Occipital lobe (tissue), 2 donors: ENCODE measurements around the gene LCP2. TPM values are rescaled to one million over a fixed set of nuclear protein-coding genes. Genes with fewer than 3 reads are reported as not detected.

ENCODE experiments used
- DNase-seq: peaks from one replicate; lab custom pipeline; 2025; lab: John Stamatoyannopoulos, UW
- total RNA-seq: library from RNA; depleted of rRNA; stranded (reverse); fragments of >200 nt; gene quantifications from one replicate; pipeline ENCODE4 v1.2.3, GENCODE V29; 2014

LCP2 gene
- total RNA-seq, 1 donor from 2014 or later = 1.4 TPM

DNA sequence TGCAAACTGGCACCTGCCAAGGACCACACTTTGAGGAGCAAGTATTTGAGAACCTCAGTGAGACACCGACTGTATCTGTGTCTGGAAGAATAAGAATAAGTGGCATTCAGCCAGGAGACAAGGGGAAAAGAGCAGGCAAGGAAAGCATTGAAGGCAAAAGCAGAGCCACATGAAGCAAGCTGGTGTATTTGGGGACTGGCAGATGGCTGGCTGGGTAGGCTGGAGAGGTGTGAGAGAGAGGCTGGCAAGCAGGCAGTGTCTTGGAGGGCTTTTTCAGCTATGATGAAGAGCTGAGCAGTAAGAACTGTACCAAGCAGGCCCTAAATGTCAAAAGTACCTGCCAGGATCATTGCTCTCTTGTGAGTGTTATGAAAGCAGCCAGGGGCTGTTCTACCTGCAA, 78.9 kb downstream of the LCP2 start:
- DNase-seq = peak; percentile 51

DNA sequence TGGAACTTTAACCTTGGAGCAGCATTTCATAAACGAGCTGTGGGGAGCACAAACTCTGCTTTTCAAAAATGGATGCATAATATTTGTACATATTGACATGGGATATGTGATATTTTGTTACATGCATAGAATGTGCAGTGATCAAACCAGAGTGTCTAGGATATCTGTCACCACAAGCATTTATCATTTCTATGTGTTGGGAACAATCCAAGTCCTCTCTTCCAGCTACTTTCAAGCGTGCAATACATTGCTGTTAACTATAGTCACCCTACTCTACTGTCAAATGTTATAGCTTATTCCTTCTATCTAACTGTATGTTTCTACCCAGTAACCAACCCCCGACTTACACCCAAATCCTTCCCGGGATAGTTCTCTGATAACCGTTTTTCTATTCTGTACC, 79.7 kb downstream of the LCP2 start:
- no peak for DNase-seq

DNA sequence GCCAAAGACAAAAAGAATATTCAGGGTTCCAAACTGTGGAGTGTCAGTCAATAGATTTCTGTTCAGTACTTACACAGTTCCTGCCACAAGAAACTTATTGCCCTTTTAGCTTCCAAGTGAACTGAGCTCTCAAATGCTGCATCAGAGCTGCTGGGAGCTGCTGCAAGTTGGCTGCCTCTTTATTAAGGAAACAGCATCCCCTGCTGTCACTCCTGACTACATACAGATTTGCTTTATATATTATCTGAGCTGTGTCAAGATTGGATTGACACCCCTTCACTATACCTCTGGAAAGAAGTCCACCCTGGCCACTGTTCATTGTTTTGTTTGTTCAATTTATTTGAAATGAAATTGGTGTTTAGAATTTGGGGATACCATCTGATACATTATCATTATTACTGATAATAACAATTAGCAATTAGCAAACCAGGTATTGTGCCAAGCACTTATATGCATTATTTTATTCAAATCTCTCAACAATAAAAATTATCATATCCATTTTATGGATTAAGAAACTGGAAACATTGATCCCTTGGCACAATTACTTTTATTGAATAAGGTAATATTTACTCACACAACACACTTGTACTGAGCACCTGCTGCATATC, 81.2 kb downstream of the LCP2 start:
- DNase-seq = no peak

DNA sequence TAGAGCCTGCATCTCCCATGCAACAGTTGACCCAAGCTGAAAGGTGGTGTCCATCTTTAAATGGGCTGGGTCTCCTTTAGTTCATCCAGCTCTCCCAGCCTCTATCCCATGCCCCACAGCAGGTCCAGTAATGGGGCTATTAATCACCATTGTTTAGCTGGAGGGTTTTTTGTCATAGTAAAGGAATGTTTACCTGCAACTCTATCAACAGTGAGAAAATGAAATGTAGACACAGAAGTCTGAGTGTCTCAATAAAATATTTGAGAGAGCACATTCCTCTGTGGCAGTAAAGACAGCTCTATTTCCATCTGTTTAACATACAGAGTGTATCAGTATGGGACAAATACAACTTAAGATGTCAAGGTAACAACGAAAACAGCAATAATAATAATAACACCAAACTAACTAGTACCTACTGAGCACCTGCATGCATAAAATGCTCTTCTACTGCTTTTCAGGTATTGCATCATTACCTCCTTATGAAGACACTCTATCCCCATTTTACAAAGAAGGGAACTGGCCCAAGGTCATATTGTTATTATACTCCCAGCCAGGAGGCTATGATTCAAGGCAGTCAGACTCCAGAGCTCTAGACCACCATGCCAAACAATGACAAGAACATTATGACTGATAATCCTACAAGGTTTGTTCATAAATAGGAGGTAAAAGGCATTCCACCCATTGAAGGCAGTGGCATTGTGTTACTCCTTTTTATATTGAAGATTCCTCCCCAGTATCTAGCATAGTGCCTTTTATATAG, 85.8 kb downstream of the LCP2 start:
- DNase-seq = no peak

DNA sequence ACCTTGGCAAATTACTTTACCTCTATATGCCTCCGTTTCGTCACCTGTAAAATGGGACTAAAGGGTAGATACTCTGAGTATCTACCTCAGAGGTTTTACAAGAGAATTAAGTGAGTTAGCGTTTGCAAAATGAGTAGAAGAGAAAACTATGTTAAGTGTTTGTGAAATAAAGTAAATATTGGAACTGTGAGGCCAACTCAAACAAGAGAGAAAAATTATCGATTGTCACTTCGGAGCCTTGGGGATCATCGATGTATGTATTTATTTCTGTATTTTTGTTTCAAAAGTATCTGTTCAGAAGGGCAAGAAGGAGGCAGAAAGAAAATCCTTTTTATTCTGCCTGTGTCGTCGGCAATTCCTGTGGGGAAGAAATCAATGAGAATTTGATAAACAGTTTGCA, 90.6 kb downstream of the LCP2 start:
- DNase-seq = no peak

DNA sequence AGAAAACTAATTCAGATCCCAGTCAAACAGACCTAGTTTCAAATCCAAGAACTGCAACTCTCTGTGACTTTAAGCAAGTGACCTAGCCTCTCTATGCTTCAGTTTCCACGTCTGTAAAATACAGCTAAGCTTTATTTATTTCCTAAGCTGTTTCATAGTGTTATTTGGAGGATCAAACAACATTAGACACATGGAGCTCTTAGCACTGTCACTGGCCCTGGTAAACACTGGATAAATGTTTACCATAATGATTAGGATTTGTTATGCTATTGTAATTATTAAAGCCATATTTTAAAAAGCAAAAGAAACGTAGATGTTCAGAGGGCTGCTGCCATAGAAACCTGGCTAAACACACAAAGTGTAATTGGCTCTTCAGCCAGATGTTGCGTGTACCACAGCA, 91.4 kb downstream of the LCP2 start:
- no peak for DNase-seq

DNA sequence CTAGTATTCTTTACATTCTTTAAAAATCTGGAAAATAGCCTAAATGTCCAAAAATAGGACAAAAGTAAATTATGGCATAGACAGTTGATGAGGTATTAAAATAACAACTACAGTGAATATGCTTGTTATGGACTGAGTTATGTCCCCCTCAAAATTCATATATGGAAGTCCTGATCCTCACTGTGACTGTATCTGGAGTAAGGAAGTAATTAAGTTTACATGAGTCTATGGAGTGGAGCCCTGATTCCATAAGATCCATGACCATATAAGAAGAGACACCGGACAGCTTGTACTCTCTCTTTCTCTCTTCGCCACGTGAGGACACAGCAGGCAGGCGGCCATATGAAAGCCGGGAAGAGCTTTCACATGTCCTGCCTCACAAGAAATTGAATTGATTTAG, 93.4 kb downstream of the LCP2 start:
- DNase-seq = no peak

DNA sequence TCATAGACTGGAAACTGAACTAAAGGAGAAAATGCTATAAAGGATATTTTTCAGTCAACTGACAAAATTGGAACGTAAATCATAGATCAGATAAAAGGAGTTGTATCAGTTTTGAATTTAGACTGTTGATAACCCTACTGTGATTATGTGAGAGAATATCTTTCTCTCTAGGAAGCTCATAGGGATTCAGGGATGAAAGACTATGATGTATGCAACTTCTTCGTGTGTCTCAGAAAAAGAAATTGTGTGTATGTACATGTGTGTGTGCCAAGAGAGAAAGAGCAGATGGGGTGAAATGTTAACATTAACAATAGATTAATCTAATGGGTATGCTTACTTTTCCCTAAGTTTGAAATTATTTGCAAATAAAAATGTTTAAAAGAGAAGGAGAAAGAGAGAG, 95.5 kb downstream of the LCP2 start:
- DNase-seq = no peak

DNA sequence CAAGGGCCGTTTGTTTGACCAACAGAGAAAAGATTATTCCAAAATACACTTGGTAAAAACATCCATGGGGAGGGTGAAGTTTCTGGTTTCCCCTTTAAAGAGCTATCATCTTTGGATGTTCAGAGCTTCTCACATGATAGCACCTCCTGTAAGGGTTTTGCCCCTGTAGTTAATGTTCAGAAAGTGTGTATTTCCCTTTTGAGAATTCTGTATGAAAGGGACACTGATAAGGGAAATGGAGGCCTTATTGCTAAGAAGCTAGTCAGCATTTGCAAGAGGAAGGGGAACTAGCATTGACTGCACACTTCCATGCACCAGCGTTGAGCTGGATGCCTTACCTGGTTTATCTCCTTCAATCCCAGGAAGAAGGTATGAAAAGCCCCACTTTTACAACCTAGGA, 96.3 kb downstream of the LCP2 start:
- no peak for DNase-seq

DNA sequence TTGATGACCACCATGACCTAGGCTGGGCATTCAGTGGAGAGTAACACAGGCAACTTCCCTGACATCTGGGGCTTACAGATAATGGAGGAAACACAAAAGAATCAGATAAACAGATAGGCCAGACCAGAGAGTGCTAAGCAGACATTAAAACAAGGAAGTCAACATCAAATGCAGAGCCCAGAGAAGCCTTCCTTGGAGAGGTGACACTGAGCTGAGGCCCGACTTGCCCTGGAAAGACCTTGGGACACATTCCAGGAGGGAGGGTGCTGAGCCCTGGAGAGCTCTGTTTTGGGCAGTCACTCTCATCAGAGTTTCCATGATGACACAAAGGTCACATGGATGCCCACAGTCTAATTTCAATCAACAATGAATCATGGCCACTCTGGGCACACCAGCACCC, 96.7 kb downstream of the LCP2 start:
- no peak for DNase-seq

Other genes with a start within 250 kb of the LCP2 start
- gene FOXI1, start 191.9 kb downstream of the LCP2 start, total RNA-seq = not detected
- gene C5orf58, start 64.8 kb downstream of the LCP2 start, total RNA-seq = not detected
- gene KCNMB1, start 91.6 kb upstream of the LCP2 start, total RNA-seq = 0.16 TPM
- 14.5 TPM for gene KCNIP1, start 206.2 kb upstream of the LCP2 start, total RNA-seq